GM21526 (cell line): ENCODE measurements around the gene ASTL.
"Not testable (repeated sequence)": the region's sequence is repeated elsewhere in the genome, so short reads cannot be mapped to it uniquely, and the experiment has no call there.

ENCODE experiments used
- ATAC-seq: cut with Tn5 transposase; IDR thresholded peaks from one replicate; pipeline ENCODE4 v1.9.1; 2021; ENCODE audit warnings: moderate library complexity; ENCODE audit not compliant: unreplicated experiment, low FRiP score

The ASTL gene

GRCh38 chr2:96088340-96089335 is 49.7 kb downstream of the ASTL start:
- ATAC-seq: no peak

GRCh38 chr2:96087130-96087529 is 51.2 kb downstream of the ASTL start:
- no peak for ATAC-seq

- no peak for ATAC-seq
Observed at GRCh38 chr2:96085541-96086355, 52.6 kb downstream of the ASTL start.

GRCh38 chr2:96084858-96085518 is 53.3 kb downstream of the ASTL start:
- ATAC-seq: not testable (repeated sequence)

- no peak for ATAC-seq
Observed at GRCh38 chr2:96083989-96084857, 54.1 kb downstream of the ASTL start.

- no peak for ATAC-seq
Observed at GRCh38 chr2:96083064-96083939, 55.0 kb downstream of the ASTL start.

- ATAC-seq: no peak
Observed at GRCh38 chr2:96082211-96083063, 55.9 kb downstream of the ASTL start.

- no peak for ATAC-seq
Observed at GRCh38 chr2:96081042-96081441, 57.3 kb downstream of the ASTL start.

GRCh38 chr2:96075199-96075771 is 63.0 kb downstream of the ASTL start:
- ATAC-seq: no peak

- no peak for ATAC-seq
Observed at GRCh38 chr2:96074156-96074555, 64.1 kb downstream of the ASTL start.

- no peak for ATAC-seq
Observed at GRCh38 chr2:96073170-96073775, 65.0 kb downstream of the ASTL start.
